ENCODE measurements around the gene ASCC1.
A peak's percentile ranks its signal among the peaks of the same experiment; 100 is the strongest.
"Not testable (repeated sequence)": the region's sequence is repeated elsewhere in the genome, so short reads cannot be mapped to it uniquely, and the experiment has no call there.

Gene ASCC1

GRCh38 chr10:72219235-72219814 is 3.2 kb upstream of the ASCC1 start:
- DNase-seq = peak; percentile 58

- no peak for DNase-seq
Measured at GRCh38 chr10:72218726-72219125, 2.6 kb upstream of the ASCC1 start.

GRCh38 chr10:72218325-72218724 is 2.2 kb upstream of the ASCC1 start:
- peak; percentile 60 for DNase-seq

- not testable (repeated sequence) for DNase-seq
Measured at GRCh38 chr10:72211832-72212231, 4.2 kb downstream of the ASCC1 start.

- DNase-seq = not testable (repeated sequence)
Measured at GRCh38 chr10:72211381-72211780, 4.7 kb downstream of the ASCC1 start.

- not testable (repeated sequence) for DNase-seq
Measured at GRCh38 chr10:72208526-72208925, 7.5 kb downstream of the ASCC1 start.

GRCh38 chr10:72206511-72207229 is 9.4 kb downstream of the ASCC1 start:
- DNase-seq = no peak

- no peak for DNase-seq
Measured at GRCh38 chr10:72204724-72205123, 11.4 kb downstream of the ASCC1 start.

GRCh38 chr10:72204296-72204695 is 11.8 kb downstream of the ASCC1 start:
- DNase-seq = no peak

GRCh38 chr10:72201293-72201692 is 14.8 kb downstream of the ASCC1 start:
- DNase-seq = no peak

GRCh38 chr10:72200883-72201282 is 15.2 kb downstream of the ASCC1 start:
- DNase-seq = no peak

GRCh38 chr10:72194949-72195348 is 21.1 kb downstream of the ASCC1 start:
- no peak for DNase-seq

- no peak for DNase-seq
Measured at GRCh38 chr10:72186982-72187330, 29.1 kb downstream of the ASCC1 start.

GRCh38 chr10:72186258-72186981 is 29.7 kb downstream of the ASCC1 start:
- peak; percentile 93 for DNase-seq

- DNase-seq = no peak
Measured at GRCh38 chr10:72184156-72184555, 31.9 kb downstream of the ASCC1 start.

GRCh38 chr10:72177454-72177853 is 38.6 kb downstream of the ASCC1 start:
- no peak for DNase-seq

- DNase-seq = peak; percentile 12
Measured at GRCh38 chr10:72176701-72177100, 39.4 kb downstream of the ASCC1 start.

GRCh38 chr10:72175149-72175548 is 40.9 kb downstream of the ASCC1 start:
- DNase-seq = peak; percentile 37

- DNase-seq = no peak
Measured at GRCh38 chr10:72174297-72174662, 41.8 kb downstream of the ASCC1 start.

- DNase-seq = peak; percentile 78
Measured at GRCh38 chr10:72173619-72174296, 42.3 kb downstream of the ASCC1 start.

GRCh38 chr10:72173262-72173618 is 42.8 kb downstream of the ASCC1 start:
- DNase-seq = peak; percentile 22

- DNase-seq = peak; percentile 19
Measured at GRCh38 chr10:72171175-72171630, 44.9 kb downstream of the ASCC1 start.

- no peak for DNase-seq
Measured at GRCh38 chr10:72170733-72171132, 45.3 kb downstream of the ASCC1 start.

- no peak for DNase-seq
Measured at GRCh38 chr10:72170263-72170662, 45.8 kb downstream of the ASCC1 start.

All from inflammatory macrophage treated with lipopolysaccharide for 4 hours (primary cell).